ENCODE measurements around the gene DLX3. TPM values are rescaled to one million over a fixed set of nuclear protein-coding genes. Genes with fewer than 3 reads are reported as not detected.

The DLX3 gene
- total RNA-seq, 3 donors from 2014 or later: 0.44 to 0.98 TPM; not detected in 1

GRCh38 chr17:49971199-49971847, 23.7 kb downstream of the DLX3 start:
- no peak for TF ChIP-seq POLR2A (IDR thresholded peaks at IDR 0.05)
- no peak for TF ChIP-seq POLR2AphosphoS5 (IDR thresholded peaks at IDR 0.05)
- TF ChIP-seq CTCF (IDR thresholded peaks at IDR 0.05): no peak
- no peak for DNase-seq (ENCODE audit: low spot score in 2 of 2)
- Histone ChIP-seq H3K27me3 (peaks cover 11 to 92% of the 10 kb centered on the region in 2 donors), H3K9me3 (no peaks in the 10 kb centered on the region), H3K4me3 (peak overlapping the region in 1 of 3 donors; percentile 59), H3K27ac (no peak overlapping the region), H3K36me3 (no peaks in the 10 kb centered on the region), H3K4me1 (peaks cover 0 to 11% of the 10 kb centered on the region in 2 donors)
- intact Hi-C loops (cut with DNase I; ENCODE audit: low total_unique reads): no loop called here

GRCh38 chr17:49970498-49970897, 24.5 kb downstream of the DLX3 start:
- intact Hi-C loops (cut with DNase I; ENCODE audit: low total_unique reads): no loop called here
- H3K27me3 ChIP-seq: peaks cover 11 to 100% of the 10 kb centered on the region in 2 donors

GRCh38 chr17:49969795-49970389, 25.1 kb downstream of the DLX3 start:
- DNase-seq (ENCODE audit: low spot score in 2 of 2): no peak
- intact Hi-C loops (cut with DNase I; ENCODE audit: low total_unique reads): no loop called here
- Histone ChIP-seq H3K4me3 (peak overlapping the region in 2 of 3 donors; percentile 49 to 77), H3K36me3 (no peaks in the 10 kb centered on the region), H3K4me1 (peaks cover 0 to 11% of the 10 kb centered on the region in 2 donors), H3K9me3 (no peaks in the 10 kb centered on the region), H3K27ac (no peak overlapping the region), H3K27me3 (peaks cover 17 to 100% of the 10 kb centered on the region in 2 donors)
- TF ChIP-seq POLR2A (IDR thresholded peaks at IDR 0.05) (no peak), CTCF (IDR thresholded peaks at IDR 0.05) (no peak), POLR2AphosphoS5 (IDR thresholded peaks at IDR 0.05) (no peak)

More at GRCh38 chr17:49970498-49970897, 24.5 kb downstream of the DLX3 start:
- DNase-seq (ENCODE audit: low spot score in 2 of 2): no peak
- Histone ChIP-seq H3K9me3 (no peaks in the 10 kb centered on the region), H3K4me1 (peaks cover 0 to 11% of the 10 kb centered on the region in 2 donors), H3K4me3 (no peak overlapping the region), H3K27ac (no peak overlapping the region), H3K36me3 (no peaks in the 10 kb centered on the region)
- TF ChIP-seq POLR2A (IDR thresholded peaks at IDR 0.05) (no peak), POLR2AphosphoS5 (IDR thresholded peaks at IDR 0.05) (no peak), CTCF (IDR thresholded peaks at IDR 0.05) (no peak)

GRCh38 chr17:49969134-49969759, 25.8 kb downstream of the DLX3 start, which contains the start of gene DLX4:
TSS of gene DLX4 (plus strand) at chr17:49969190. CDS start at chr17:49969469, 279 bp downstream.
- Histone ChIP-seq H3K36me3 (no peaks in the 10 kb centered on the region), H3K27ac (no peak within 1 kb of the TSS), H3K9me3 (no peaks in the 10 kb centered on the region), H3K4me1 (peaks cover 0 to 14% of the 10 kb centered on the region in 2 donors), H3K27me3 (peaks cover 23 to 100% of the 10 kb centered on the region in 2 donors), H3K4me3 (peak within 1 kb of the TSS; percentile 38 to 77 (median 49))
- DNase-seq (ENCODE audit: low spot score in 2 of 2): no peak
- TF ChIP-seq POLR2A (IDR thresholded peaks at IDR 0.05) (no peak), POLR2AphosphoS5 (IDR thresholded peaks at IDR 0.05) (no peak), CTCF (IDR thresholded peaks at IDR 0.05) (no peak)
- intact Hi-C loops (cut with DNase I; ENCODE audit: low total_unique reads): no loop called here

All from breast epithelium (tissue), 4 donors.